K562 (cell line): ENCODE results near the gene CYSTM1. TPM values are rescaled to one million over a fixed set of nuclear protein-coding genes. Genes with fewer than 3 reads are reported as not detected.

ENCODE experiments used
- ATAC-seq: fragments of 200-7000 bp; cut with Tn5 transposase; 3 replicates; pipeline ENCODE4 v1.9.1; 2020; ENCODE audit warnings: moderate library complexity
- BruUV-seq: library from RNA; stranded (reverse); fragments of 400-500 nt; replicated peaks from 2 replicates; lab custom pipeline; 2021; lab: Mats Ljungman, UMichigan
- CTCF ChIA-PET: fragments of 300-600 bp; formaldehyde crosslinking; extraction: SDS; loops from one replicate; lab custom pipeline; 2021; ENCODE audit warnings: low intra/inter-chr PET ratio; lab: Yijun Ruan, JAX
- POLR2A ChIA-PET: fragments of 300-600, 350-650 bp; sonication (Branson Sonifier 250); formaldehyde crosslinking; extraction: SDS; loops from one replicate; lab custom pipeline; 2021; ENCODE audit warnings: antibody characterized with exemption, inconsistent platforms; lab: Yijun Ruan, JAX
- DNase-seq, 4 experiments: peaks; one replicate each; pipeline versions ENCODE4 v3.0.0 to v3.0.0-alpha.2; 2011 to 2018; ENCODE audit warnings: low spot score in 3 of 4, mixed read lengths in 3 of 4; ENCODE audit errors: extremely low read depth in 1 of 4
- FAIRE-seq: peaks from 2 replicates; lab custom pipeline; 2011; peaks lifted over from hg19 to GRCh38; lab: Jason Lieb, UNC
- H2AFZ ChIP-seq: 2 replicates; pipeline ENCODE4 v1.6.0; 2011; ENCODE audit warnings: low read depth, low read length, control low read depth, inconsistent platforms
- H3K27ac ChIP-seq: fragments of 200-600 bp; 3 replicates; pipeline ENCODE4 v1.8.0; 2011; ENCODE audit warnings: low read depth, mild to moderate bottlenecking, control low read depth, inconsistent platforms, low read length, moderate library complexity, mixed read lengths; ENCODE audit errors: extremely low read depth
- H3K27me3 ChIP-seq, 2 experiments: fragments of 300-600 bp in 1 of 2; 2 replicates in 1 of 2; 3 replicates in 1 of 2; pipeline versions ENCODE4 v1.6.0 to v1.8.0; 2011; ENCODE audit warnings: inconsistent platforms in 2 of 2, low read length in 2 of 2, mild to moderate bottlenecking in 1 of 2, mixed read lengths in 1 of 2, moderate library complexity in 1 of 2; ENCODE audit not compliant: control insufficient read depth in 2 of 2, insufficient read depth in 2 of 2
- H3K36me3 ChIP-seq: fragments of 300-600 bp; 3 replicates; pipeline ENCODE4 v1.8.0; 2011; ENCODE audit warnings: mild to moderate bottlenecking, low read length, inconsistent platforms; ENCODE audit not compliant: control insufficient read depth, insufficient read depth
- H3K4me1 ChIP-seq, 2 experiments: fragments of 200-600 bp in 1 of 2; replicated peaks in 1 of 2; 2 replicates in 1 of 2; 3 replicates in 1 of 2; pipeline versions ENCODE4 v1.5.1 to v1.8.0; 2011; ENCODE audit warnings: inconsistent platforms in 2 of 2, low read length in 2 of 2, mild to moderate bottlenecking in 1 of 2, mixed read lengths in 1 of 2, moderate library complexity in 1 of 2; ENCODE audit not compliant: control insufficient read depth in 2 of 2, insufficient read depth in 2 of 2
- H3K4me2 ChIP-seq: 2 replicates; pipeline ENCODE4 v1.6.1; 2011; ENCODE audit warnings: low read length, control low read depth, inconsistent platforms, mixed read lengths; ENCODE audit not compliant: insufficient read depth
- H3K4me3 ChIP-seq: fragments of 200-600 bp; sonication (generic), shearing (Covaris generic); 2 replicates; pipeline ENCODE4 v1.5.1; 2016; ENCODE audit warnings: control low read depth, inconsistent platforms
- H3K79me2 ChIP-seq: fragments of 200-600 bp; 3 replicates; pipeline ENCODE4 v1.8.0; 2011; ENCODE audit warnings: low read length, inconsistent platforms; ENCODE audit not compliant: control insufficient read depth, insufficient read depth
- H3K9ac ChIP-seq, 2 experiments: 2 replicates each; pipeline versions ENCODE4 v1.6.0 to v1.6.1; 2011; ENCODE audit warnings: low read depth in 2 of 2, low read length in 2 of 2, control low read depth in 1 of 2, inconsistent platforms in 1 of 2, mild to moderate bottlenecking in 1 of 2, mixed read lengths in 1 of 2; ENCODE audit not compliant: insufficient read depth in 1 of 2
- H3K9me1 ChIP-seq: one replicate; pipeline ENCODE4 v1.6.0; 2011; ENCODE audit warnings: inconsistent platforms, mild to moderate bottlenecking, low read length, moderate library complexity; ENCODE audit not compliant: control insufficient read depth, insufficient read depth
- H3K9me3 ChIP-seq: replicated peaks from 2 replicates; pipeline ENCODE4 v1.5.1; 2011; ENCODE audit warnings: low read depth, low read length, inconsistent platforms; ENCODE audit not compliant: control insufficient read depth, insufficient read depth
- H4K20me1 ChIP-seq: replicated peaks from 2 replicates; pipeline ENCODE4 v1.6.1; 2011; ENCODE audit warnings: low read length, inconsistent platforms, mixed read lengths; ENCODE audit not compliant: control insufficient read depth, insufficient read depth
- FOSL1 ChIP-seq: fragments of 200-800 bp; sonication (Bioruptor generic); conservative IDR thresholded peaks from 2 replicates; pipeline ENCODE4 v1.6.1; 2016; ENCODE audit warnings: missing genetic modification characterization, missing compliant biosample characterization
- IRF1 ChIP-seq: sonication (generic); formaldehyde crosslinking; IDR thresholded peaks from 2 replicates; pipeline ENCODE4 v1.8.0; 2022; ENCODE audit warnings: missing genetic modification reagents, mild to moderate bottlenecking, borderline replicate concordance
- MAFF ChIP-seq: IDR thresholded peaks from 2 replicates; pipeline ENCODE4 v1.6.1; 2012; ENCODE audit warnings: low read length, improper control_type of control experiment
- PHF20 ChIP-seq: fragments of 450-650 bp; IDR thresholded peaks from 2 replicates; pipeline ENCODE4 v1.6.1; 2018; ENCODE audit not compliant: partially characterized antibody
- SMARCA5 ChIP-seq: fragments of 450-650 bp; IDR thresholded peaks from 2 replicates; pipeline ENCODE4 v1.6.1; 2016
- ZNF311 ChIP-seq: fragments of 250-450 bp; sonication (Bioruptor Pico); IDR thresholded peaks from 2 replicates; pipeline ENCODE4 v1.4.0; 2020; ENCODE audit warnings: mild to moderate bottlenecking, moderate library complexity
- ZNF655 ChIP-seq: fragments of 250-450 bp; sonication (Bioruptor Pico); IDR thresholded peaks from 2 replicates; pipeline ENCODE4 v1.5.0; 2021
- ZNF830 ChIP-seq: fragments of 250-450 bp; sonication (Bioruptor Pico); IDR thresholded peaks from 2 replicates; pipeline ENCODE4 v1.5.0; 2021; ENCODE audit warnings: mild to moderate bottlenecking
- WGBS: fragments of 100-300 bp; shearing (Covaris generic); methylation state at CpG from one replicate; pipeline ENCODE4 v1.1.6; 2016; ENCODE audit warnings: low coverage, mixed read lengths; ENCODE audit not compliant: insufficient coverage; ENCODE audit errors: missing lambda C conversion rate; 5-methylcytosine and 5-hydroxymethylcytosine counted together
- in situ Hi-C: fragments of 300-500 bp; cut with MboI; formaldehyde crosslinking; loops from 4 replicates; pipeline ENCODE4 v1.15.0; 2018; ENCODE audit warnings: inconsistent platforms, mixed read lengths
- intact Hi-C: fragments of 100-400 bp; cut with micrococcal nuclease; formaldehyde crosslinking; loops from 2 replicates; pipeline ENCODE4 v1.14.2; 2022
- polyA plus RNA-seq, 8 experiments: library from polyadenylated mRNA; depleted of rRNA in 4 of 8; stranded (reverse) in 5 of 8; unstranded in 3 of 8; fragments of >200 nt; fragmentation: Nextera tagmentation in 2 of 8; fragmentation: Illumina TruSeq in 1 of 8; extraction: Ambion mirVana in 2 of 8; extraction: Trizol in 1 of 8; gene quantifications; 2 replicates each; pipeline versions ENCODE4 v1.2.1 to v1.2.3, GENCODE V29; 2011 to 2014; ENCODE audit warnings: inconsistent platforms in 1 of 8, missing spikeins in 1 of 8
- total RNA-seq, 7 experiments: library from RNA; depleted of rRNA in 6 of 7; stranded (reverse); fragments of >200 nt in 6 of 7; fragmentation: Illumina TruSeq in 2 of 7; extraction: Trizol in 2 of 7; gene quantifications; 2 replicates each; pipeline versions ENCODE4 v1.2.1 to v1.2.3, GENCODE V29; 2011 to 2021; ENCODE audit warnings: low replicate concordance in 1 of 7

Gene CYSTM1
- total and polyA plus RNA-seq, 9 of the 15 experiments (the other 6 are each of a cell fraction or from before 2014, with no cell fraction given), result 76.1 to 422 (median 108) TPM

GRCh38 chr5:140208065-140208464, 33.1 kb downstream of the CYSTM1 start (continued):
- TF ChIP-seq SMARCA5 (no peak), ZNF311 (CRISPR knock-in tag) (no peak), IRF1 (CRISPR knock-in tag) (no peak), MAFF (no peak), ZNF830 (CRISPR knock-in tag) (no peak), PHF20 (no peak)

GRCh38 chr5:140213370-140213983, 38.5 kb downstream of the CYSTM1 start:
- no peaks in the 10 kb centered on the region; the same call in 1 of the 2 replicates for H3K9me3 ChIP-seq
- no peaks in the 10 kb centered on the region for H4K20me1 ChIP-seq
- POLR2A ChIA-PET, result interaction anchor here (0.5 to 1.0 kb wide), 3 partner anchors 18 to 346 kb away, joined by 3 read pairs; no protein-coding TSS in a partner anchor
- intact Hi-C loops, result no loop called here
- H3K4me2 ChIP-seq, result no peak overlapping the region
- no peak overlapping the region for H2AFZ ChIP-seq
- CTCF ChIA-PET, result no interaction called here
- in situ Hi-C loops, result no loop called here
- no peaks in the 10 kb centered on the region for H3K9me1 ChIP-seq
- no peak for FAIRE-seq
- no peak overlapping the region for H3K27ac ChIP-seq
- H3K36me3 ChIP-seq, result peaks cover 20% of the 10 kb centered on the region
- peaks cover 24 to 51% of the 10 kb centered on the region in 2 experiments for H3K4me1 ChIP-seq
- no peaks in the 10 kb centered on the region for H3K27me3 ChIP-seq
- no peak for DNase-seq
- H3K79me2 ChIP-seq, result peaks cover 49% of the 10 kb centered on the region
- H3K4me3 ChIP-seq, result no peak overlapping the region
- H3K9ac ChIP-seq, result no peak overlapping the region
- no peak for TF ChIP-seq ZNF655 (CRISPR knock-in tag)
- 0 out of 2 replicates have a peak, but pooled peaks have one; percentile 28 for TF ChIP-seq FOSL1 (tag)
- TF ChIP-seq, all 486 proteins: peak for 1
- BruUV-seq, result no TSS peak
- 94% methylated on average over 1 of the region's 1 CpG for WGBS
- 0 out of 3 replicates have a peak, but pooled peaks have one; percentile 27 for ATAC-seq
